GM12892 (cell line): ENCODE data around the gene SLC38A4.

Experiments used
- DNase-seq: peaks from one replicate; pipeline ENCODE4 v3.0.0; 2011; ENCODE audit not compliant: insufficient read length
- FAIRE-seq: peaks from 2 replicates; lab custom pipeline; 2011; peaks lifted over from hg19 to GRCh38; lab: Jason Lieb, UNC
- POLR2A ChIP-seq: IDR thresholded peaks from 2 replicates; pipeline ENCODE4 v1.6.1; 2011; ENCODE audit warnings: low read depth, low read length, control low read depth
- POLR2AphosphoS5 ChIP-seq: IDR thresholded peaks from 2 replicates; pipeline ENCODE4 v1.6.1; 2011; ENCODE audit warnings: low read depth, low read length, control low read depth
- TAF1 ChIP-seq: IDR thresholded peaks from 2 replicates; pipeline ENCODE4 v1.6.1; 2011; ENCODE audit warnings: low read depth, mild to moderate bottlenecking, control low read depth, low read length, borderline replicate concordance

The SLC38A4 gene

GRCh38 chr12:46808955-46809697, 16.7 kb downstream of the SLC38A4 start:
- no peak for TF ChIP-seq TAF1
- no peak for TF ChIP-seq POLR2A
- no peak for TF ChIP-seq POLR2AphosphoS5
- FAIRE-seq: no peak
- no peak for DNase-seq

- TF ChIP-seq TAF1 (no peak), POLR2A (no peak), POLR2AphosphoS5 (no peak)
- FAIRE-seq (no peak), DNase-seq (no peak)
Observed at GRCh38 chr12:46808317-46808716, 17.5 kb downstream of the SLC38A4 start.

- FAIRE-seq: no peak
- TF ChIP-seq POLR2A: no peak
- TF ChIP-seq TAF1: no peak
- no peak for TF ChIP-seq POLR2AphosphoS5
- no peak for DNase-seq
Observed at GRCh38 chr12:46804054-46804453, 21.7 kb downstream of the SLC38A4 start.

- DNase-seq: no peak
- TF ChIP-seq POLR2AphosphoS5 (no peak), POLR2A (no peak), TAF1 (no peak)
- no peak for FAIRE-seq
Observed at GRCh38 chr12:46803517-46803916, 22.3 kb downstream of the SLC38A4 start.

- DNase-seq: no peak
- no peak for FAIRE-seq
Observed at GRCh38 chr12:46801293-46801692, 24.5 kb downstream of the SLC38A4 start.

GRCh38 chr12:46800160-46800559, 25.6 kb downstream of the SLC38A4 start:
- FAIRE-seq: no peak
- DNase-seq: no peak
- TF ChIP-seq POLR2AphosphoS5 (no peak), TAF1 (no peak), POLR2A (no peak)

More at GRCh38 chr12:46801293-46801692, 24.5 kb downstream of the SLC38A4 start:
- TF ChIP-seq TAF1 (no peak), POLR2AphosphoS5 (no peak), POLR2A (no peak)

GRCh38 chr12:46798648-46799047, 27.1 kb downstream of the SLC38A4 start:
- FAIRE-seq (no peak), DNase-seq (no peak)
- no peak for TF ChIP-seq POLR2AphosphoS5
- TF ChIP-seq POLR2A: no peak
- TF ChIP-seq TAF1: no peak

- DNase-seq: no peak
- no peak for FAIRE-seq
- no peak for TF ChIP-seq POLR2A
- TF ChIP-seq POLR2AphosphoS5: no peak
- no peak for TF ChIP-seq TAF1
Observed at GRCh38 chr12:46798056-46798455, 27.7 kb downstream of the SLC38A4 start.

- no peak for FAIRE-seq
- TF ChIP-seq POLR2A (no peak), TAF1 (no peak), POLR2AphosphoS5 (no peak)
- DNase-seq: no peak
Observed at GRCh38 chr12:46795988-46796387, 29.8 kb downstream of the SLC38A4 start.

- no peak for DNase-seq
- TF ChIP-seq TAF1 (no peak), POLR2AphosphoS5 (no peak), POLR2A (no peak)
- peak; percentile 62 for FAIRE-seq
Observed at GRCh38 chr12:46794593-46795190, 31.1 kb downstream of the SLC38A4 start.

GRCh38 chr12:46792925-46793324, 32.9 kb downstream of the SLC38A4 start:
- FAIRE-seq: no peak
- TF ChIP-seq POLR2A: no peak
- DNase-seq: no peak

- DNase-seq (no peak), FAIRE-seq (no peak)
- TF ChIP-seq POLR2A: no peak
- TF ChIP-seq TAF1: no peak
- TF ChIP-seq POLR2AphosphoS5: no peak
Observed at GRCh38 chr12:46790066-46790465, 35.7 kb downstream of the SLC38A4 start.

GRCh38 chr12:46788072-46788887, 37.5 kb downstream of the SLC38A4 start:
- FAIRE-seq: no peak
- DNase-seq: no peak
- TF ChIP-seq POLR2AphosphoS5 (no peak), POLR2A (no peak), TAF1 (no peak)
